K562 treated with DMSO at 1 percent for 4 hours (cell line): ENCODE measurements around the gene SRPK3. TPM values are rescaled to one million over a fixed set of nuclear protein-coding genes. Genes with fewer than 3 reads are reported as not detected.

ENCODE experiments used
- total RNA-seq: library from RNA; unstranded; fragments of 300-600 nt; gene quantifications from 2 replicates; pipeline ENCODE4 v1.2.3, GENCODE V29; 2022; ENCODE audit not compliant: insufficient read depth

Gene SRPK3
- not detected in 2 replicates for total RNA-seq

GRCh38 chrX:153780678-153781427 lies at the start of gene SRPK3:
Gene SRPK3 (plus strand): TSS chrX:153781041. CDS start chrX:153781087, 46 bp downstream.

GRCh38 chrX:153763989-153764755 lies 16.7 kb upstream of the SRPK3 start, which contains the start of gene PLXNB3:
Gene PLXNB3 (plus strand): TSS chrX:153764249. CDS start chrX:153765536, 1,287 bp downstream.

GRCh38 chrX:153794018-153794896 lies 13.4 kb downstream of the SRPK3 start, which contains the start of the genes IDH3G and SSR4:
Gene IDH3G (minus strand): TSS chrX:153794375. CDS start chrX:153794326, 49 bp downstream.
Gene SSR4 (plus strand): TSS chrX:153794668. CDS start chrX:153794688, 20 bp downstream.

GRCh38 chrX:153829799-153830639 lies 49.2 kb downstream of the SRPK3 start, which contains the start of gene PDZD4:
Gene PDZD4 (minus strand): TSS chrX:153830544. CDS start chrX:153830298, 246 bp downstream.

Other genes starting within 250 kb of the SRPK3 start
- 38.9 and 42.8 TPM in 2 replicates for gene CCNQ, start 181.9 kb upstream of the SRPK3 start, total RNA-seq
- gene DUSP9, start 133.8 kb upstream of the SRPK3 start, total RNA-seq: 2.4 and 4.0 TPM in 2 replicates
- gene PNCK, start 107.2 kb upstream of the SRPK3 start, total RNA-seq: 1.6 and 2.5 TPM in 2 replicates
- gene SLC6A8, start 93.1 kb upstream of the SRPK3 start, total RNA-seq: 27.8 and 36.7 TPM in 2 replicates
- 199 and 219 TPM in 2 replicates for gene BCAP31, start 56.7 kb upstream of the SRPK3 start, total RNA-seq
- gene ABCD1, start 56.2 kb upstream of the SRPK3 start, total RNA-seq: 21.7 and 26.7 TPM in 2 replicates
- gene PLXNB3, start 16.8 kb upstream of the SRPK3 start, total RNA-seq: 0.46 and 1.1 TPM in 2 replicates
- gene IDH3G, start 13.3 kb downstream of the SRPK3 start, total RNA-seq: 78.4 and 81.7 TPM in 2 replicates
- gene SSR4, start 13.6 kb downstream of the SRPK3 start, total RNA-seq: 768 and 792 TPM in 2 replicates
- gene PDZD4, start 49.5 kb downstream of the SRPK3 start, total RNA-seq: not detected in 2 replicates
- 1.4 TPM in 1 of 2 replicates, not detected in the other for gene L1CAM, start 105.1 kb downstream of the SRPK3 start, total RNA-seq
- gene AVPR2, start 123.6 kb downstream of the SRPK3 start, total RNA-seq: 1.2 TPM in 1 of 2 replicates, not detected in the other
- gene ARHGAP4, start 145.2 kb downstream of the SRPK3 start, total RNA-seq: 149 and 176 TPM in 2 replicates
- 124 and 134 TPM in 2 replicates for gene NAA10, start 154.0 kb downstream of the SRPK3 start, total RNA-seq
- gene RENBP, start 163.6 kb downstream of the SRPK3 start, total RNA-seq: 46.8 and 64.1 TPM in 2 replicates
- gene HCFC1, start 190.8 kb downstream of the SRPK3 start, total RNA-seq: 42.3 and 61.1 TPM in 2 replicates
- 9.9 and 12.7 TPM in 2 replicates for gene TMEM187, start 191.7 kb downstream of the SRPK3 start, total RNA-seq
- 197 and 199 TPM in 2 replicates for gene IRAK1, start 238.9 kb downstream of the SRPK3 start, total RNA-seq